GM10248 (cell line): Measurements from ENCODE around the gene TMEM164.

Source experiments
- CTCF ChIA-PET: fragments of 300-600 bp; sonication (Branson Sonifier 250); formaldehyde crosslinking; extraction: SDS; loops from one replicate; lab custom pipeline; 2021; ENCODE audit warnings: antibody characterized with exemption; lab: Yijun Ruan, JAX
- POLR2A ChIA-PET: fragments of 350-650 bp; sonication (Branson Sonifier 250); formaldehyde crosslinking; extraction: SDS; loops from one replicate; lab custom pipeline; 2020; ENCODE audit warnings: antibody characterized with exemption; lab: Yijun Ruan, JAX
- DNase-seq: peaks from one replicate; pipeline ENCODE4 v3.0.0; 2012; ENCODE audit errors: extremely low spot score
- TF ChIP-seq, protein P1 (sequence below): IDR thresholded peaks from 2 replicates; pipeline ENCODE4 v1.5.1; 2012; ENCODE audit warnings: mild to moderate bottlenecking, low read depth; ENCODE audit errors: extremely low read depth, missing control alignments, control extremely low read depth

The TMEM164 gene

DNA sequence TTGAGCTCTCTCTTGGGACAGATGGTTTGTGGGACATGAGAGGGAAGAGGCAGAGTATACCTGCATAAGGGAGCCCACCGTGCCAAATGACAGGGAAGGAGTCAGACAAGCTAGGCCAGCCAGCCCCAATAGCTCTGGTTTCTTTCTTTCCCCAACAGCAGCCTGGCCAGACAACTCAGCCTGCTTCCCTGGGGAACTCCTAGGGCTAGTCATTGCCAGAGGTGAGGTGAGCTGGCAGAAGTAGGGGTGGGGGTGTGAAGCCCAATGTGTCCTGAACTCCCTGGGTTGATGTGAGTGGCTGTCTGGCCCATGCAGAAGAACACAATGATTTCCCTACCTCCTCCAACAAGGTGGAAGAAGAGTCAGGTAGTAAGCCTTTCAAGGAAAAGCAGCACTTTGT, 179.4 kb downstream of the TMEM164 start:
- DNase-seq = no peak
- CTCF ChIA-PET = interaction anchor here (1.1 to 6.2 kb wide), 5 partner anchors 10 to 24 kb away, joined by 3 to 21 read pairs (median 6); no protein-coding TSS in a partner anchor
- TF ChIP-seq, protein P1, sequence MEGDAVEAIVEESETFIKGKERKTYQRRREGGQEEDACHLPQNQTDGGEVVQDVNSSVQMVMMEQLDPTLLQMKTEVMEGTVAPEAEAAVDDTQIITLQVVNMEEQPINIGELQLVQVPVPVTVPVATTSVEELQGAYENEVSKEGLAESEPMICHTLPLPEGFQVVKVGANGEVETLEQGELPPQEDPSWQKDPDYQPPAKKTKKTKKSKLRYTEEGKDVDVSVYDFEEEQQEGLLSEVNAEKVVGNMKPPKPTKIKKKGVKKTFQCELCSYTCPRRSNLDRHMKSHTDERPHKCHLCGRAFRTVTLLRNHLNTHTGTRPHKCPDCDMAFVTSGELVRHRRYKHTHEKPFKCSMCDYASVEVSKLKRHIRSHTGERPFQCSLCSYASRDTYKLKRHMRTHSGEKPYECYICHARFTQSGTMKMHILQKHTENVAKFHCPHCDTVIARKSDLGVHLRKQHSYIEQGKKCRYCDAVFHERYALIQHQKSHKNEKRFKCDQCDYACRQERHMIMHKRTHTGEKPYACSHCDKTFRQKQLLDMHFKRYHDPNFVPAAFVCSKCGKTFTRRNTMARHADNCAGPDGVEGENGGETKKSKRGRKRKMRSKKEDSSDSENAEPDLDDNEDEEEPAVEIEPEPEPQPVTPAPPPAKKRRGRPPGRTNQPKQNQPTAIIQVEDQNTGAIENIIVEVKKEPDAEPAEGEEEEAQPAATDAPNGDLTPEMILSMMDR = no peak
- POLR2A ChIA-PET = no interaction called here

DNA sequence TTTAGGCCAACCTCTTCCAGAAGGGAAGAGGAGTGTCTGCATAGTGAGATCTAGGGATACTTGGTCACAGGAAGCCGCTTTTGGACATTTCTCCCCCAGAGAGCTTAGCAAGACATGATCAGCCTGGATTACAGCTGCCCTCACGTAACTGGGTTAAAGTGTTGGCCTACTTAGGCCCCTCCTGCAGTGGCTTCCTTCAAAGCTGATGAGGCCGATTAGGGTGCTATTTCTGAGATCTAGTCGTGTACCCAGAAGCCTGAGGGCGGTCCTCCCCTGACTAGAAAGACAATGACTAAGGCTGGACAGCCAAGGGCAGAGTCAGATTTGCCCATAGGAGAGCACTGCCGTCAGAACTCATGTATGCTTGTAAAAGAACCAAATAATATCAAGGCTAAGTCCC, 180.0 kb downstream of the TMEM164 start:
- CTCF ChIA-PET = interaction anchor here (1.1 to 6.2 kb wide), 6 partner anchors 10 to 37 kb away, joined by 3 to 21 read pairs (median 6); no protein-coding TSS in a partner anchor
- DNase-seq = no peak
- POLR2A ChIA-PET = no interaction called here
- TF ChIP-seq, protein P1 = no peak

DNA sequence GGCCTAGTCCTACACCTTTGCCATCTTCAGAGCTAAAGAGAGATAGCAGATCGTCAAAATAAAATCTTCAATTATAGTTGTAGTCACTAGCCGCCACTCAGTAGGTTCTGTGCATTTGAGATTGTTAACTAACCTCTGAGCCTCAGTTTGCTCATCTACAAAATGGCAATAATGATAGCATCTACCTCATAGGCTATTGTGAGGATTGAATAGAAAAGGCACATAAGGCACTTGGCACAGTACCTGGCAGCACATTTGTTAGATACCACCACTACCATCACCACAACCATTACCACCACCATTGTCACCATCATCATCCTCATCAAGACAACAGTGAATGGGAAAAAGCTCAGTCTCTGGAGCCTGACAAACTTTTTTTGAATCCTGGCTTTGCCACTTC, 180.4 kb downstream of the TMEM164 start:
- ChIA-PET POLR2A (no interaction called here), CTCF (interaction anchor here (1.2 to 6.2 kb wide), 4 partner anchors 9 to 37 kb away, joined by 3 to 21 read pairs (median 9); no protein-coding TSS in a partner anchor)
- TF ChIP-seq, protein P1 = no peak

DNA sequence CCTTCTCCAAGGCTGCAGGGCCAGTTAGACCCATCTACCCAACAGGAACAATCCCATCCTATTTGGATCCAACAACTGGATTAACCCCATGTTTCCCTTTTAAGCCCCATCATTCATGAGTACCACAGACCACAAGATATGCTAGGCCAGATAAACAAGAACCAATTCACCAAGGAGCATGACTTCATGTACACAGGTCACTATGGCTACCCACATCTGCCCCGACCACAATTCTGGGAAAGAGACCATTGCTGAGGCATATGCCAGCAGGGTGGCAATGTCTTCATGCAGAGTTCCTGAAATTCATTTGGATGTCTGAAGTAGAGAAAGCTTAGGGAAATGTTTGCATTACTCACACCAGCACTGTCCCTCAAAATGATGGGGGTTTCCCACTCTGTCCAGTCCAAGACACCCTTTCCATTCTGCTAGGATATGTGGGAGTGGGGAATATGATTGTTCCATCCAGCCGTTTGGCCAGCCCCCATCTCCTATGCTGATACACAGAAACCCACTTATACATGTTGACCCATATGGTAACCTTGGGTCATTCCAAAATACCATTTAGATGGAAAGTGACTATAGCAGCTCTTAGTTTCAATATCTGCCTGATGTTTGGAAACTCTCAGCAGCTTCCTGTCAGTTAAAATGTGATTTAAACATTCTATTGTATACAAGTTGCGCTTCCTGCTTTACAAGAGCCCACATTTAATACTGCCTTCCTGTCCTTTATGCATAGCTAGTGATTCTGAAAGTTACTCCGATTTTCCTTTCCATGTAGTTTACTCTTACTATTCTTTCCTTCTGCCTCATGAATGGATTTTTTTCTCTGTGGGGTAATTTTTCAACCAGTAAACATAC, 186.0 kb downstream of the TMEM164 start:
- ChIA-PET POLR2A (no interaction called here), CTCF (interaction anchor here (1.9 kb wide), 1 partner anchor 28 kb away, joined by 5 read pairs; no protein-coding TSS in a partner anchor)
- DNase-seq = no peak
- TF ChIP-seq, protein P1 = no peak

More for the DNA sequence above, 180.4 kb downstream of the TMEM164 start:
- DNase-seq = no peak

DNA sequence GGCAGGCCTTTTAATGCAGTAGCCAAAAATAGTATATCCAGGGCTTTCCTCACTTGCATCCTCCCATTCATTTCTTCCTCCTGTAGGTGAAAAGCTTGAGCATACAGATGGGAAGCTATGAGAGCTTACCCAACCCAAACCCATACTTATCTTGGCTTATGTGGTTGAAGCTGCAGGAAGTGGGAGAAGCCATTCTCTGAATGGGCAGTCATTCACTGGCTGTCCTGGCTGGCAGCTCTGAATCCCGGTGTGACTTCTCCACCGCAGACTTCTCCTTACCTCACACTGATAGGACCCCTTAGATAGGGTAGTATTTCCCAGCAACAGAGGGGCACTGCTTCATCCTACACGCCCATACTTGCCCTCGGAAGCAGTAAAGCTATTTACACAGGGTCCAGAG, 189.6 kb downstream of the TMEM164 start:
- ChIA-PET CTCF (interaction anchor here (1.0 to 1.7 kb wide), 4 partner anchors 10 to 215 kb away, joined by 3 to 6 read pairs (median 4); no protein-coding TSS in a partner anchor), POLR2A (no interaction called here)
- DNase-seq = no peak
- TF ChIP-seq, protein P1 = no peak

DNA sequence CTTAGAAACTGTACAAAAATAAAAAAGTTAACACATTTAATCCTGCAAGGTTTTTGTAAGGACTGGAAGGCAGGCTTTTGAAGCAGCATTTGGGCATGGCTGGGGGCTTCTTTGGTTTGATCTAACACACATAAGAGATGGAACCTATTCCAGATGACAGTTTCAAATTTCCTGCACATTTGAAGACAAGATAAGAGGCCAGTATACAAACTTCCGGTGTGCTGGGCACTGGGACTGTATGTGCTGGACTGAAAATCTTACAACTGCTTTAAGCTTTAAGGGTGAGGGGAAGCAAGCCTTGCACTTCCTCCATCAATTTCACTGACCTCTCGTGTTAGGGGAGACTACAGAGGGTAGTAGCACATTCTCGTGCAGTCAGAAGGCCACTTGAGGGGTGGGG, 192.1 kb downstream of the TMEM164 start:
- TF ChIP-seq, protein P1 = no peak
- no peak for DNase-seq
- CTCF ChIA-PET = interaction anchor here (1.4 kb wide), 1 partner anchor 35 kb away, joined by 3 read pairs; no protein-coding TSS in a partner anchor
- POLR2A ChIA-PET = no interaction called here
